Tibial nerve (tissue), 4 donors: Measurements from ENCODE around the gene ANGEL2. TPM values are rescaled to one million over a fixed set of nuclear protein-coding genes. Genes with fewer than 3 reads are reported as not detected.
"Not testable (repeated sequence)": the region's sequence is repeated elsewhere in the genome, so short reads cannot be mapped to it uniquely, and the experiment has no call there.

Experiments
- DNase-seq, 2 donors: peaks; one replicate each; pipeline ENCODE4 v3.0.0-alpha.2; 2019; ENCODE audit warnings: low spot score in 2 of 2
- H3K27ac ChIP-seq, 4 donors: fragments of 200-600 bp; sonication (generic) in 3 of 4; one replicate each; pipeline ENCODE4 v1.5.1; 2017 to 2019; ENCODE audit warnings: mild to moderate bottlenecking in 1 of 4
- H3K27me3 ChIP-seq, 2 donors: fragments of 200-600 bp; sonication (generic) in 1 of 2; one replicate each; pipeline versions ENCODE4 v1.5.1 to v1.6.0; 2017 to 2019
- H3K36me3 ChIP-seq, 3 donors: fragments of 200-600 bp; sonication (generic); one replicate each; pipeline ENCODE4 v1.5.1; 2018 to 2019
- H3K4me1 ChIP-seq, 4 donors: fragments of 200-600 bp; sonication (generic) in 3 of 4; one replicate each; pipeline ENCODE4 v1.5.1; 2017 to 2019
- H3K4me3 ChIP-seq, 4 donors: fragments of 200-600 bp; sonication (generic) in 3 of 4; one replicate each; pipeline ENCODE4 v1.5.1; 2017 to 2019; ENCODE audit warnings: mild to moderate bottlenecking in 1 of 4, moderate library complexity in 1 of 4
- H3K9me3 ChIP-seq, 4 donors: fragments of 200-600 bp; sonication (generic) in 3 of 4; one replicate each; pipeline ENCODE4 v1.5.1; 2017 to 2019
- CTCF ChIP-seq, 5 experiments: fragments of 200-600 bp in 3 of 5; fragments of 450-650 bp in 2 of 5; sonication (generic) in 3 of 5; IDR thresholded peaks; one replicate each; pipeline ENCODE4 v1.5.1; 2016 to 2019; ENCODE audit warnings: antibody characterized with exemption in 5 of 5, mild to moderate bottlenecking in 3 of 5, moderate library complexity in 2 of 5
- EP300 ChIP-seq, 2 donors: sonication (generic); formaldehyde crosslinking; IDR thresholded peaks; one replicate each; pipeline ENCODE4 v1.6.1; 2017; ENCODE audit warnings: antibody characterized with exemption in 2 of 2, mild to moderate bottlenecking in 1 of 2
- POLR2A ChIP-seq, 2 donors: fragments of 450-650 bp; IDR thresholded peaks; one replicate each; pipeline ENCODE4 v1.6.1; 2017; ENCODE audit warnings: antibody characterized with exemption in 2 of 2, mild to moderate bottlenecking in 2 of 2, moderate library complexity in 2 of 2
- WGBS, 2 donors: methylation state at CpG; one replicate each; pipeline ENCODE4 v1.1.5; 2018; 5-methylcytosine and 5-hydroxymethylcytosine counted together
- total RNA-seq, 4 donors: library from RNA; depleted of rRNA; stranded (reverse); fragments of >200 nt; gene quantifications; one replicate each; pipeline ENCODE4 v1.1.0, GENCODE V29; 2016

The ANGEL2 gene
- total RNA-seq, 4 donors from 2014 or later, result 52.2 to 74.5 (median 68.8) TPM

- no peak overlapping the region for H3K4me3 ChIP-seq
- 78 to 80% methylated on average over 8 of the region's 8 CpGs for WGBS, 2 donors
- TF ChIP-seq CTCF (IDR thresholded peaks at IDR 0.05), result peak in 3 of 5 experiments; percentile 10 to 23 (median 23)
- TF ChIP-seq POLR2A (IDR thresholded peaks at IDR 0.05), result no peak
- no peak for TF ChIP-seq EP300 (IDR thresholded peaks at IDR 0.05)
- H3K27me3 ChIP-seq, result no peaks in the 10 kb centered on the region
- no peaks in the 10 kb centered on the region for H3K36me3 ChIP-seq
- no peak overlapping the region for H3K27ac ChIP-seq
- no peaks in the 10 kb centered on the region for H3K9me3 ChIP-seq
- no peak for DNase-seq
- no peaks in the 10 kb centered on the region for H3K4me1 ChIP-seq
Observed at GRCh38 chr1:212967801-212968200, 47.9 kb downstream of the ANGEL2 start.

GRCh38 chr1:212966616-212967015, 49.1 kb downstream of the ANGEL2 start:
- TF ChIP-seq CTCF (IDR thresholded peaks at IDR 0.05), result no peak
- no peak for TF ChIP-seq EP300 (IDR thresholded peaks at IDR 0.05)
- no peak for TF ChIP-seq POLR2A (IDR thresholded peaks at IDR 0.05)
- Histone ChIP-seq H3K27me3 (no peaks in the 10 kb centered on the region), H3K9me3 (no peaks in the 10 kb centered on the region), H3K4me1 (no peaks in the 10 kb centered on the region), H3K27ac (no peak overlapping the region), H3K4me3 (no peak overlapping the region), H3K36me3 (no peaks in the 10 kb centered on the region)
- DNase-seq, result no peak
- WGBS, 2 donors, result 69 to 70% methylated on average over 5 of the region's 5 CpGs

- H3K27me3 ChIP-seq, H3K36me3 ChIP-seq, H3K4me3 ChIP-seq, H3K4me1 ChIP-seq, H3K9me3 ChIP-seq, H3K27ac ChIP-seq, DNase-seq: not testable (repeated sequence)
- 92 to 100% methylated on average over 1 of the region's 1 CpG for WGBS, 2 donors
Observed at GRCh38 chr1:212964993-212965392, 50.7 kb downstream of the ANGEL2 start.

- WGBS, 2 donors, result 91 to 100% methylated on average over 2 to 6 of the region's 6 CpGs
Observed at GRCh38 chr1:212964102-212964501, 51.6 kb downstream of the ANGEL2 start.

GRCh38 chr1:212962509-212962908, 53.2 kb downstream of the ANGEL2 start:
- Histone ChIP-seq H3K36me3 (no peaks in the 10 kb centered on the region), H3K27ac (no peak overlapping the region), H3K9me3 (no peaks in the 10 kb centered on the region), H3K4me3 (no peak overlapping the region), H3K27me3 (no peaks in the 10 kb centered on the region), H3K4me1 (no peaks in the 10 kb centered on the region)
- no peak for DNase-seq
- no peak for TF ChIP-seq CTCF (IDR thresholded peaks at IDR 0.05)
- WGBS, 2 donors, result 82 to 85% methylated on average over 5 of the region's 5 CpGs

More at GRCh38 chr1:212964102-212964501, 51.6 kb downstream of the ANGEL2 start:
- Histone ChIP-seq H3K9me3 (no peaks in the 10 kb centered on the region), H3K36me3 (no peaks in the 10 kb centered on the region), H3K27me3 (no peaks in the 10 kb centered on the region), H3K27ac (no peak overlapping the region), H3K4me3 (no peak overlapping the region), H3K4me1 (no peaks in the 10 kb centered on the region)
- no peak for DNase-seq
- no peak for TF ChIP-seq POLR2A (IDR thresholded peaks at IDR 0.05)
- TF ChIP-seq EP300 (IDR thresholded peaks at IDR 0.05), result no peak
- TF ChIP-seq CTCF (IDR thresholded peaks at IDR 0.05), result no peak

GRCh38 chr1:212960932-212961331, 54.7 kb downstream of the ANGEL2 start:
- 77 to 97% methylated on average over 6 of the region's 6 CpGs for WGBS, 2 donors
- H3K27ac ChIP-seq, result no peak overlapping the region
- no peaks in the 10 kb centered on the region for H3K4me1 ChIP-seq
- TF ChIP-seq POLR2A (IDR thresholded peaks at IDR 0.05) (no peak), CTCF (IDR thresholded peaks at IDR 0.05) (no peak), EP300 (IDR thresholded peaks at IDR 0.05) (no peak)
- no peak overlapping the region for H3K4me3 ChIP-seq
- H3K9me3 ChIP-seq, result no peaks in the 10 kb centered on the region
- no peaks in the 10 kb centered on the region for H3K27me3 ChIP-seq
- no peaks in the 10 kb centered on the region for H3K36me3 ChIP-seq
- DNase-seq, result no peak
